HEK293 (cell line): Measurements from ENCODE around the gene ENTREP3.

Experiments used
- ATF2 ChIP-seq: fragments of 450-650 bp; formaldehyde crosslinking; IDR thresholded peaks from 2 replicates; pipeline ENCODE4 v1.5.1; 2016; ENCODE audit warnings: missing biosample characterization, missing genetic modification characterization, low read depth
- BCL11B ChIP-seq: fragments of 450-650 bp; formaldehyde crosslinking; IDR thresholded peaks from 2 replicates; pipeline ENCODE4 v1.5.1; 2016; ENCODE audit warnings: low read depth, missing biosample characterization, missing genetic modification characterization
- REPIN1 ChIP-seq: fragments of 450-650 bp; formaldehyde crosslinking; IDR thresholded peaks from 2 replicates; pipeline ENCODE4 v1.5.1; 2017; ENCODE audit warnings: missing biosample characterization, missing genetic modification characterization, low read depth
- SP2 ChIP-seq: fragments of 450-650 bp; formaldehyde crosslinking; IDR thresholded peaks from 2 replicates; pipeline ENCODE4 v1.5.1; 2016; ENCODE audit warnings: missing biosample characterization, missing genetic modification characterization
- ZBTB21 ChIP-seq: fragments of 450-650 bp; formaldehyde crosslinking; IDR thresholded peaks from 2 replicates; pipeline ENCODE4 v1.5.1; 2017; ENCODE audit warnings: missing biosample characterization, missing genetic modification characterization
- ZNF10 ChIP-seq: fragments of 450-650 bp; formaldehyde crosslinking; IDR thresholded peaks from 2 replicates; pipeline ENCODE4 v1.5.1; 2017; ENCODE audit warnings: missing biosample characterization, missing genetic modification characterization
- ZNF274 ChIP-seq, 2 experiments: fragments of 200-500 bp in 1 of 2; fragments of 450-650 bp in 1 of 2; sonication (Bioruptor generic) in 1 of 2; formaldehyde crosslinking in 1 of 2; IDR thresholded peaks; 2 replicates each; pipeline versions ENCODE4 v1.5.1 to v1.6.1; 2014 to 2016; ENCODE audit warnings: borderline replicate concordance in 1 of 2, inconsistent platforms in 1 of 2, low read length in 1 of 2, missing biosample characterization in 1 of 2, missing genetic modification characterization in 1 of 2
- ZNF571 ChIP-seq: fragments of 450-650 bp; formaldehyde crosslinking; IDR thresholded peaks from 2 replicates; pipeline ENCODE4 v1.5.0; 2017; ENCODE audit warnings: missing biosample characterization, missing genetic modification characterization
- ZNF580 ChIP-seq: fragments of 450-650 bp; formaldehyde crosslinking; IDR thresholded peaks from 2 replicates; pipeline ENCODE4 v1.5.1; 2016; ENCODE audit warnings: missing biosample characterization, missing genetic modification characterization
- ZNF768 ChIP-seq: fragments of 450-650 bp; formaldehyde crosslinking; IDR thresholded peaks from 2 replicates; pipeline ENCODE4 v1.5.1; 2018; ENCODE audit warnings: missing biosample characterization, mild to moderate bottlenecking, missing genetic modification characterization
- TF ChIP-seq, protein P1 (sequence below): fragments of 450-650 bp; formaldehyde crosslinking; IDR thresholded peaks from 2 replicates; pipeline ENCODE4 v1.5.1; 2016; ENCODE audit warnings: missing biosample characterization, missing genetic modification characterization
- TF ChIP-seq, protein P2 (sequence below): IDR thresholded peaks from 2 replicates; pipeline ENCODE4 v1.6.1; 2011; ENCODE audit warnings: mild to moderate bottlenecking, low read depth, low read length, borderline replicate concordance
- TF ChIP-seq, protein P3 (sequence below): fragments of 450-650 bp; formaldehyde crosslinking; IDR thresholded peaks from 2 replicates; pipeline ENCODE4 v1.5.1; 2016; ENCODE audit warnings: missing biosample characterization, missing genetic modification characterization

GRCh38 chr1:155253208-155253607 lies 2.1 kb downstream of the ENTREP3 start:
- TF ChIP-seq, protein P1, sequence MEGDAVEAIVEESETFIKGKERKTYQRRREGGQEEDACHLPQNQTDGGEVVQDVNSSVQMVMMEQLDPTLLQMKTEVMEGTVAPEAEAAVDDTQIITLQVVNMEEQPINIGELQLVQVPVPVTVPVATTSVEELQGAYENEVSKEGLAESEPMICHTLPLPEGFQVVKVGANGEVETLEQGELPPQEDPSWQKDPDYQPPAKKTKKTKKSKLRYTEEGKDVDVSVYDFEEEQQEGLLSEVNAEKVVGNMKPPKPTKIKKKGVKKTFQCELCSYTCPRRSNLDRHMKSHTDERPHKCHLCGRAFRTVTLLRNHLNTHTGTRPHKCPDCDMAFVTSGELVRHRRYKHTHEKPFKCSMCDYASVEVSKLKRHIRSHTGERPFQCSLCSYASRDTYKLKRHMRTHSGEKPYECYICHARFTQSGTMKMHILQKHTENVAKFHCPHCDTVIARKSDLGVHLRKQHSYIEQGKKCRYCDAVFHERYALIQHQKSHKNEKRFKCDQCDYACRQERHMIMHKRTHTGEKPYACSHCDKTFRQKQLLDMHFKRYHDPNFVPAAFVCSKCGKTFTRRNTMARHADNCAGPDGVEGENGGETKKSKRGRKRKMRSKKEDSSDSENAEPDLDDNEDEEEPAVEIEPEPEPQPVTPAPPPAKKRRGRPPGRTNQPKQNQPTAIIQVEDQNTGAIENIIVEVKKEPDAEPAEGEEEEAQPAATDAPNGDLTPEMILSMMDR = peak; percentile 43
- no peak for TF ChIP-seq ZNF571 (tag by site-specific recombination)
- no peak for TF ChIP-seq ZNF768 (tag by site-specific recombination)
- TF ChIP-seq, protein P2, sequence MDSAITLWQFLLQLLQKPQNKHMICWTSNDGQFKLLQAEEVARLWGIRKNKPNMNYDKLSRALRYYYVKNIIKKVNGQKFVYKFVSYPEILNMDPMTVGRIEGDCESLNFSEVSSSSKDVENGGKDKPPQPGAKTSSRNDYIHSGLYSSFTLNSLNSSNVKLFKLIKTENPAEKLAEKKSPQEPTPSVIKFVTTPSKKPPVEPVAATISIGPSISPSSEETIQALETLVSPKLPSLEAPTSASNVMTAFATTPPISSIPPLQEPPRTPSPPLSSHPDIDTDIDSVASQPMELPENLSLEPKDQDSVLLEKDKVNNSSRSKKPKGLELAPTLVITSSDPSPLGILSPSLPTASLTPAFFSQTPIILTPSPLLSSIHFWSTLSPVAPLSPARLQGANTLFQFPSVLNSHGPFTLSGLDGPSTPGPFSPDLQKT = no peak
- TF ChIP-seq ZBTB21 (tag by site-specific recombination) = no peak
- TF ChIP-seq BCL11B = no peak
- no peak for TF ChIP-seq ZNF580 (tag by site-specific recombination)
- no peak for TF ChIP-seq ZNF10 (tag by site-specific recombination)
- TF ChIP-seq REPIN1 (tag by site-specific recombination) = no peak
- no peak for TF ChIP-seq SP2
- TF ChIP-seq, protein P3, sequence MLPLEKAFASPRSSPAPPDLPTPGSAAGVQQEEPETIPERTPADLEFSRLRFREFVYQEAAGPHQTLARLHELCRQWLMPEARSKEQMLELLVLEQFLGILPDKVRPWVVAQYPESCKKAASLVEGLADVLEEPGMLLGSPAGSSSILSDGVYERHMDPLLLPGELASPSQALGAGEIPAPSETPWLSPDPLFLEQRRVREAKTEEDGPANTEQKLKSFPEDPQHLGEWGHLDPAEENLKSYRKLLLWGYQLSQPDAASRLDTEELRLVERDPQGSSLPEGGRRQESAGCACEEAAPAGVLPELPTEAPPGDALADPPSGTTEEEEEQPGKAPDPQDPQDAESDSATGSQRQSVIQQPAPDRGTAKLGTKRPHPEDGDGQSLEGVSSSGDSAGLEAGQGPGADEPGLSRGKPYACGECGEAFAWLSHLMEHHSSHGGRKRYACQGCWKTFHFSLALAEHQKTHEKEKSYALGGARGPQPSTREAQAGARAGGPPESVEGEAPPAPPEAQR (tag by site-specific recombination) = no peak
- TF ChIP-seq ATF2 (tag by site-specific recombination) = no peak
- no peak for TF ChIP-seq ZNF274 (IDR thresholded peaks at IDR 0.05; ENCODE audit: low read length)
- no peak for TF ChIP-seq ZNF274 (tag by site-specific recombination; IDR thresholded peaks at IDR 0.05; ENCODE audit: borderline replicate concordance)
